ENCODE results near the gene CAMSAP1.

- TF ChIP-seq EZH2 (IDR thresholded peaks at IDR 0.05; ENCODE audit: low read depth) (no peak), CTCF (conservative IDR thresholded peaks at IDR 0.05) (no peak)
Observed at GRCh38 chr9:135925496-135926133, 18.3 kb upstream of the CAMSAP1 start.

Measured in PC-9 (cell line).